ENCODE data around the gene LILRA6. TPM values are rescaled to one million over a fixed set of nuclear protein-coding genes. Genes with fewer than 3 reads are reported as not detected.

The LILRA6 gene
- total and polyA plus RNA-seq, 2 of the 13 experiments (the other 11 are each of a cell fraction or from before 2014, with no cell fraction given): not detected

- TF ChIP-seq ELK4 (CRISPR knock-in tag; IDR thresholded peaks at IDR 0.05; ENCODE audit: borderline replicate concordance) (no peak), HNF4G (IDR thresholded peaks at IDR 0.05; ENCODE audit: borderline replicate concordance, low read depth, low read length) (no peak), HNF4G (CRISPR knock-in tag; IDR thresholded peaks at IDR 0.05; ENCODE audit: borderline replicate concordance, low read depth) (no peak), ZBTB26 (CRISPR knock-in tag; IDR thresholded peaks at IDR 0.05; ENCODE audit: borderline replicate concordance) (peak; percentile 82; the same call in 1 of the 2 replicates), MTF1 (CRISPR knock-in tag; IDR thresholded peaks at IDR 0.05) (no peak), IKZF5 (CRISPR knock-in tag; IDR thresholded peaks at IDR 0.05) (peak; percentile 39; the same call in 1 of the 2 replicates), MAX (IDR thresholded peaks at IDR 0.05) (peak; percentile 71), THAP9 (CRISPR knock-in tag; IDR thresholded peaks at IDR 0.05; ENCODE audit: borderline replicate concordance) (0 out of 2 replicates have a peak, but pooled peaks have one; percentile 38), ZBTB38 (CRISPR knock-in tag; IDR thresholded peaks at IDR 0.05) (0 out of 2 replicates have a peak, but pooled peaks have one; percentile 61), AGO2 (optimal IDR thresholded peaks at IDR 0.05; ENCODE audit: low read depth, low read length) (peak; percentile 34), HNF1B (CRISPR knock-in tag; IDR thresholded peaks at IDR 0.05) (0 out of 2 replicates have a peak, but pooled peaks have one; percentile 17), UBTF (CRISPR knock-in tag; IDR thresholded peaks at IDR 0.05) (peak; percentile 51; the same call in 1 of the 2 replicates), EED (CRISPR knock-in tag; IDR thresholded peaks at IDR 0.05) (0 out of 2 replicates have a peak, but pooled peaks have one; percentile 22), HHEX (CRISPR knock-in tag; IDR thresholded peaks at IDR 0.05) (no peak), DRAP1 (CRISPR knock-in tag; IDR thresholded peaks at IDR 0.05) (no peak), ZNF20 (CRISPR knock-in tag; IDR thresholded peaks at IDR 0.05) (no peak)
These were observed 34.4 kb downstream of the LILRA6 start (continued) for GRCh38 chr19:54207983-54208783.

Data from HepG2 (cell line).